GM12878 (cell line): ENCODE measurements around the gene MSANTD2. TPM values are rescaled to one million over a fixed set of nuclear protein-coding genes. Genes with fewer than 3 reads are reported as not detected.
A peak's percentile ranks its signal among the peaks of the same experiment; 100 is the strongest.

Source experiments
- ATAC-seq: fragments of 200-7000 bp; cut with Tn5 transposase; 3 replicates; pipeline ENCODE4 v1.9.1; 2020; ENCODE audit warnings: mild to moderate bottlenecking, moderate library complexity
- BruUV-seq: library from RNA; stranded (reverse); fragments of 400-500 nt; replicated peaks from 2 replicates; lab custom pipeline; 2021; lab: Mats Ljungman, UMichigan
- CTCF ChIA-PET: fragments of 300-600 bp; sonication (Branson Sonifier 250); formaldehyde crosslinking; extraction: SDS; loops from one replicate; lab custom pipeline; 2021; ENCODE audit warnings: inconsistent platforms; lab: Yijun Ruan, JAX
- POLR2A ChIA-PET: fragments of 350-600 bp; formaldehyde crosslinking; extraction: SDS; loops from one replicate; lab custom pipeline; 2021; ENCODE audit warnings: inconsistent platforms; lab: Charles Lee
- RAD21 ChIA-PET: fragments of 300-600 bp; sonication (Branson Sonifier 250); formaldehyde crosslinking; loops from one replicate; lab custom pipeline; 2023; ENCODE audit warnings: antibody characterized with exemption; ENCODE audit not compliant: unreplicated experiment; lab: Charles Lee
- SMC1A ChIA-PET: fragments of 300-600 bp; sonication (Branson Sonifier 250); formaldehyde crosslinking; loops from one replicate; lab custom pipeline; 2023; ENCODE audit not compliant: unreplicated experiment, uncharacterized antibody; lab: Charles Lee
- DNase-seq: peaks from one replicate; pipeline ENCODE4 v3.0.0-alpha.2; 2011; ENCODE audit warnings: low read depth, low spot score
- FAIRE-seq: peaks from 3 replicates; lab custom pipeline; 2011; peaks lifted over from hg19 to GRCh38; lab: Jason Lieb, UNC
- H2AFZ ChIP-seq: 2 replicates; pipeline ENCODE4 v1.6.0; 2011; ENCODE audit warnings: low read depth, low read length, control low read depth; ENCODE audit not compliant: control insufficient read depth
- H3K27ac ChIP-seq: 2 replicates; pipeline ENCODE4 v1.5.1; 2011; ENCODE audit warnings: control low read depth; ENCODE audit not compliant: control insufficient read depth, insufficient read depth
- H3K27me3 ChIP-seq, 2 experiments: replicated peaks in 1 of 2; 2 replicates each; pipeline versions ENCODE4 v1.6.0 to v1.6.1; 2011; ENCODE audit warnings: low read length in 1 of 2; ENCODE audit not compliant: control insufficient read depth in 2 of 2, insufficient read depth in 2 of 2
- H3K36me3 ChIP-seq, 2 experiments: 2 replicates each; pipeline ENCODE4 v1.5.1; 2011; ENCODE audit warnings: low read length in 1 of 2; ENCODE audit not compliant: control insufficient read depth in 2 of 2, insufficient read depth in 2 of 2
- H3K4me1 ChIP-seq: 2 replicates; pipeline ENCODE4 v1.6.1; 2011; ENCODE audit warnings: mild to moderate bottlenecking, low read length, moderate library complexity, mixed read lengths; ENCODE audit not compliant: control insufficient read depth, insufficient read depth
- H3K4me2 ChIP-seq: 2 replicates; pipeline ENCODE4 v1.6.0; 2011; ENCODE audit warnings: control low read depth; ENCODE audit not compliant: control insufficient read depth, insufficient read depth
- H3K4me3 ChIP-seq: fragments of 200-600 bp; sonication (generic); 2 replicates; pipeline ENCODE4 v1.5.1; 2016
- H3K79me2 ChIP-seq: 2 replicates; pipeline ENCODE4 v1.6.0; 2011; ENCODE audit warnings: low read length; ENCODE audit not compliant: control insufficient read depth, insufficient read depth
- H3K9ac ChIP-seq: 2 replicates; pipeline ENCODE4 v1.8.0; 2011; ENCODE audit warnings: low read length, control low read depth, mixed read lengths; ENCODE audit not compliant: control insufficient read depth, insufficient read depth
- H3K9me3 ChIP-seq: replicated peaks from 3 replicates; pipeline ENCODE4 v1.5.1; 2011; ENCODE audit warnings: mild to moderate bottlenecking, low read length; ENCODE audit not compliant: control insufficient read depth, insufficient read depth
- H4K20me1 ChIP-seq: 2 replicates; pipeline ENCODE4 v1.6.0; 2011; ENCODE audit not compliant: control insufficient read depth, insufficient read depth
- ASH2L ChIP-seq: fragments of 300-600, 200-600 bp; sonication (generic); IDR thresholded peaks from 2 replicates; pipeline ENCODE4 v1.6.1; 2017; ENCODE audit warnings: low read depth, mild to moderate bottlenecking, borderline replicate concordance
- CBFB ChIP-seq: IDR thresholded peaks from 2 replicates; pipeline ENCODE4 v1.6.1; 2016; ENCODE audit warnings: antibody characterized with exemption, low read depth
- CHD2 ChIP-seq: IDR thresholded peaks from 2 replicates; pipeline ENCODE4 v1.6.1; 2011; ENCODE audit warnings: low read depth, low read length, improper control_type of control experiment, borderline replicate concordance
- FOXM1 ChIP-seq: IDR thresholded peaks from 2 replicates; pipeline ENCODE4 v1.6.1; 2012; ENCODE audit warnings: low read depth, mild to moderate bottlenecking, inconsistent platforms, low read length, moderate library complexity
- IKZF1 ChIP-seq: fragments of 450-650 bp; conservative IDR thresholded peaks from 2 replicates; pipeline ENCODE4 v1.6.1; 2017; ENCODE audit warnings: antibody characterized with exemption, mild to moderate bottlenecking
- IKZF2 ChIP-seq, 2 experiments: fragments of 450-650 bp; IDR thresholded peaks; 2 replicates each; pipeline ENCODE4 v1.6.1; 2017; ENCODE audit warnings: mild to moderate bottlenecking in 2 of 2, moderate library complexity in 2 of 2
- MEF2B ChIP-seq: fragments of 450-650 bp; IDR thresholded peaks from 2 replicates; pipeline ENCODE4 v1.6.1; 2018; ENCODE audit warnings: mild to moderate bottlenecking, moderate library complexity; ENCODE audit not compliant: partially characterized antibody, poor library complexity, severe bottlenecking
- whole genome bisulfite sequencing: methylation state at CpG from one replicate; pipeline ENCODE4 v1.1.6; 2016; ENCODE audit warnings: low lambda C conversion rate; ENCODE audit not compliant: insufficient replicate concordance, insufficient coverage; ENCODE audit errors: missing lambda C conversion rate; 5-methylcytosine and 5-hydroxymethylcytosine counted together
- in situ Hi-C: fragments of 300-500 bp; cut with MboI; formaldehyde crosslinking; loops from 9 replicates; pipeline ENCODE4 v1.14.3; 2018; ENCODE audit warnings: mixed read lengths
- intact Hi-C: fragments of 100-400 bp; cut with micrococcal nuclease; formaldehyde crosslinking; loops from one replicate; pipeline ENCODE4 v1.14.2; 2022; ENCODE audit not compliant: unreplicated experiment
- polyA plus RNA-seq, 11 experiments: library from polyadenylated mRNA; depleted of rRNA in 4 of 11; unstranded in 6 of 11; stranded (reverse) in 5 of 11; fragments of >200 nt; fragmentation: Nextera tagmentation in 4 of 11; fragmentation: Illumina TruSeq in 1 of 11; extraction: Ambion mirVana in 4 of 11; extraction: Trizol in 1 of 11; gene quantifications; 1 replicate in 1 of 11; 2 replicates in 10 of 11; pipeline versions ENCODE4 v1.2.1 to v1.2.3, GENCODE V29; 2011 to 2016; ENCODE audit warnings: inconsistent platforms in 2 of 11, missing spikeins in 2 of 11, low read depth in 1 of 11
- total RNA-seq, 4 experiments: library from RNA; depleted of rRNA in 3 of 4; stranded (reverse); fragments of >200 nt in 3 of 4; fragmentation: Illumina TruSeq in 1 of 4; extraction: Trizol in 1 of 4; gene quantifications; 2 replicates each; pipeline versions ENCODE4 v1.2.1 to v1.2.3, GENCODE V29; 2013 to 2021
- TF ChIP-seq, protein P1 (sequence below): fragments of 450-650 bp; IDR thresholded peaks from 2 replicates; pipeline ENCODE4 v1.6.1; 2014; ENCODE audit warnings: mild to moderate bottlenecking
- TF ChIP-seq, protein P2 (sequence below): fragments of 450-650 bp; IDR thresholded peaks from 2 replicates; pipeline ENCODE4 v1.6.1; 2016; ENCODE audit warnings: mild to moderate bottlenecking
- TF ChIP-seq, protein P3 (sequence below): fragments of 450-650 bp; IDR thresholded peaks from 2 replicates; pipeline ENCODE4 v1.6.1; 2016; ENCODE audit warnings: mild to moderate bottlenecking

Gene MSANTD2
- total and polyA plus RNA-seq, 10 of the 15 experiments (the other 5 are each of a cell fraction or from before 2014, with no cell fraction given), result 3.0 to 12.4 (median 8.0) TPM

DNA sequence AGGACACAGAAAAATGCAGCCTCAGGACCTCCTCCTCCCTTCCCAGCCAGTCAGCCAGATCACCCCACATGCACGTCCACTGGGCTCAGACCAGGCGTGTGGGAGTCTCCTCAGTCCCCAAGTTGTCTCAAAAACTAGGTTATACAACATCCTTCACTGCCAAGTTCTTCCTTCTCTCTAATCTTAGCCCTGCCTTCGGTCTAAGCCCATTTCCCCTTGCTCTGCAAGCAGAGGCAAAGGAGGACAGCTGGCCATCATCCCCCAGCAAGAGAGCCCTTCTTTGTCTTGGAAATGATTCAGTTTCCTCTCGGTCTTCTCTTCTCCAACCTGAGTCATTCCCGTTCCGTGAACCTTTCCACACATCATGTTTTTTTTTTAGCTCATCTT lies 74.5 kb downstream of the MSANTD2 start:
- ATAC-seq (peak; percentile 24), DNase-seq (no peak), FAIRE-seq (no peak)
- H3K4me2 ChIP-seq, result no peak overlapping the region
- no peak overlapping the region for H3K27ac ChIP-seq
- 13% methylated on average over 6 of the region's 6 CpGs for WGBS
- no peaks in the 10 kb centered on the region; a peak in 2 of 4 replicates for H3K27me3 ChIP-seq
- H3K9ac ChIP-seq, result no peak overlapping the region
- H3K4me1 ChIP-seq, result peaks cover 7% of the 10 kb centered on the region
- no TSS peak for BruUV-seq
- in situ Hi-C loops (no loop called here), intact Hi-C loops (no loop called here)
- no peaks in the 10 kb centered on the region for H3K79me2 ChIP-seq
- ChIA-PET CTCF (interaction anchor here (1.7 to 4.1 kb wide), 7 partner anchors 9 to 67 kb away, joined by 5 to 36 read pairs (median 9); partner anchors contain the start of genes ESAM and NRGN), SMC1A (interaction anchor here (0.8 to 2.6 kb wide), 10 partner anchors 12 to 100 kb away, joined by 3 to 16 read pairs (median 4); partner anchors contain the start of genes SIAE and SPA17), RAD21 (interaction anchor here (1.3 to 2.0 kb wide), 7 partner anchors 8 to 68 kb away, joined by 3 to 7 read pairs (median 4); no protein-coding TSS in a partner anchor), POLR2A (interaction anchor here (0.6 to 1.3 kb wide), 3 partner anchors 8 to 21 kb away, joined by 3 to 5 read pairs (median 4); no protein-coding TSS in a partner anchor)
- no peak overlapping the region for H3K4me3 ChIP-seq
- no peaks in the 10 kb centered on the region for H4K20me1 ChIP-seq
- TF ChIP-seq FOXM1 (no peak), IKZF1 (0 out of 2 replicates have a peak, but pooled peaks have one; percentile 6)
- H3K36me3 ChIP-seq, result no peaks in the 10 kb centered on the region
- no peak overlapping the region; the same call in 1 of the 2 replicates for H2AFZ ChIP-seq
- no peaks in the 10 kb centered on the region for H3K9me3 ChIP-seq

DNA sequence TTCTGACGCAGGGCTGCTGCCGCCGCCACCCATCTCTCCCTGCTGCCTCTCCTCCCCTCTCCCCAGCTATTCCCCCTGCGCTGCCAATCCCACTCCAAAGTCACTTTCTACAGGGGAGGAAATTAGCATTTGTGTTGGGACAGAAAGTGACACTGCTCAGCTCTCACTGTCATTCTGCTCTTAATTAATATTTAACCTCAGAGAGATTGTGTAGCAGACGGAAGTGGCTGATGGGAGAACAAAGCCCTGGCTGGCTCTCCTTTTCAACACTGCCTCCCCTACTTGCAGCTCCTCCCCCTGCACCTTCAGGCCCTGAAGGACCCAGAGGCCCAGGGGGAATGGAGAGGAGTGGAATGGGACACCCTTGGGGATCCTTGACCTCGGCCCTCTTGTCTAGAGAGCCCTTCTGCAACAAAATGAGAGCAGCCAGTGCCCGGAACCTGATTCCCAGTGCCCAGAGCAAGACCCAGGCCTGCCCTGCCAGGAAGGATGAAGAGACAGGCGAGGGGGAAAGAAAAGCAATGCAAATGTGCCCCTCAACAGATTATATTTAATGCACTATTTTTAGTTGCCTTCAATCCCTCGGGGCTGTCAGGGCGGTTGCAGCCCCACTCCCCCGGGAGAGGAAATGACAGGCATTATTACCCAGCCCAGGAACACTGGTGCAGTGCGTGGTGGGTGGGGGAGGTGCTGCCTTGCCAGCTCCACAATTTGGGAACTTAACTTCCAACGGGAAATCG lies 75.1 kb downstream of the MSANTD2 start:
- peak; percentile 95 for ATAC-seq
- ChIA-PET POLR2A (interaction anchor here (1.0 to 2.2 kb wide), 4 partner anchors 17 to 36 kb away, joined by 3 to 10 read pairs (median 4); no protein-coding TSS in a partner anchor), RAD21 (interaction anchor here (0.6 to 2.0 kb wide), 9 partner anchors 8 to 68 kb away, joined by 3 to 7 read pairs (median 4); partner anchors contain the start of gene VSIG2), SMC1A (interaction anchor here (0.8 to 2.6 kb wide), 16 partner anchors 11 to 100 kb away, joined by 3 to 16 read pairs (median 5); partner anchors contain the start of genes SIAE and SPA17), CTCF (interaction anchor here (0.8 to 4.1 kb wide), 12 partner anchors 9 to 81 kb away, joined by 3 to 36 read pairs (median 8); partner anchors contain the start of genes ESAM, NRGN, SIAE and SPA17)
- intact Hi-C loops (no loop called here), in situ Hi-C loops (no loop called here)
- Histone ChIP-seq H3K79me2 (no peaks in the 10 kb centered on the region), H3K4me1 (peaks cover 7% of the 10 kb centered on the region), H3K9me3 (no peaks in the 10 kb centered on the region), H3K4me3 (no peak overlapping the region), H4K20me1 (no peaks in the 10 kb centered on the region), H3K27ac (no peak overlapping the region), H3K36me3 (no peaks in the 10 kb centered on the region), H3K9ac (no peak overlapping the region), H2AFZ (peak overlapping the region; percentile 7; the same call in 1 of the 2 replicates), H3K27me3 (no peaks in the 10 kb centered on the region; a peak in 2 of 4 replicates), H3K4me2 (peak overlapping the region; percentile 23; the same call in 1 of the 2 replicates)
- BruUV-seq, result no TSS peak
- 23% methylated on average over 14 of the region's 14 CpGs for WGBS
- no peak for FAIRE-seq
- peak; percentile 41 for DNase-seq
- TF ChIP-seq ASH2L, result no peak
- peak in 1 of 2 experiments; percentile 38; a peak in 1 of 4 replicates for TF ChIP-seq IKZF2 (IDR thresholded peaks at IDR 0.05)
- peak; percentile 72 for TF ChIP-seq IKZF1
- peak; percentile 60; the same call in 1 of the 2 replicates for TF ChIP-seq CHD2
- TF ChIP-seq, protein P1, sequence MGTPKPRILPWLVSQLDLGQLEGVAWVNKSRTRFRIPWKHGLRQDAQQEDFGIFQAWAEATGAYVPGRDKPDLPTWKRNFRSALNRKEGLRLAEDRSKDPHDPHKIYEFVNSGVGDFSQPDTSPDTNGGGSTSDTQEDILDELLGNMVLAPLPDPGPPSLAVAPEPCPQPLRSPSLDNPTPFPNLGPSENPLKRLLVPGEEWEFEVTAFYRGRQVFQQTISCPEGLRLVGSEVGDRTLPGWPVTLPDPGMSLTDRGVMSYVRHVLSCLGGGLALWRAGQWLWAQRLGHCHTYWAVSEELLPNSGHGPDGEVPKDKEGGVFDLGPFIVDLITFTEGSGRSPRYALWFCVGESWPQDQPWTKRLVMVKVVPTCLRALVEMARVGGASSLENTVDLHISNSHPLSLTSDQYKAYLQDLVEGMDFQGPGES, result no peak
- TF ChIP-seq MEF2B, result peak; percentile 91
- TF ChIP-seq, protein P2, sequence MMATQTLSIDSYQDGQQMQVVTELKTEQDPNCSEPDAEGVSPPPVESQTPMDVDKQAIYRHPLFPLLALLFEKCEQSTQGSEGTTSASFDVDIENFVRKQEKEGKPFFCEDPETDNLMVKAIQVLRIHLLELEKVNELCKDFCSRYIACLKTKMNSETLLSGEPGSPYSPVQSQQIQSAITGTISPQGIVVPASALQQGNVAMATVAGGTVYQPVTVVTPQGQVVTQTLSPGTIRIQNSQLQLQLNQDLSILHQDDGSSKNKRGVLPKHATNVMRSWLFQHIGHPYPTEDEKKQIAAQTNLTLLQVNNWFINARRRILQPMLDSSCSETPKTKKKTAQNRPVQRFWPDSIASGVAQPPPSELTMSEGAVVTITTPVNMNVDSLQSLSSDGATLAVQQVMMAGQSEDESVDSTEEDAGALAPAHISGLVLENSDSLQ, result peak; percentile 48; the same call in 1 of the 2 replicates
- TF ChIP-seq, protein P3, sequence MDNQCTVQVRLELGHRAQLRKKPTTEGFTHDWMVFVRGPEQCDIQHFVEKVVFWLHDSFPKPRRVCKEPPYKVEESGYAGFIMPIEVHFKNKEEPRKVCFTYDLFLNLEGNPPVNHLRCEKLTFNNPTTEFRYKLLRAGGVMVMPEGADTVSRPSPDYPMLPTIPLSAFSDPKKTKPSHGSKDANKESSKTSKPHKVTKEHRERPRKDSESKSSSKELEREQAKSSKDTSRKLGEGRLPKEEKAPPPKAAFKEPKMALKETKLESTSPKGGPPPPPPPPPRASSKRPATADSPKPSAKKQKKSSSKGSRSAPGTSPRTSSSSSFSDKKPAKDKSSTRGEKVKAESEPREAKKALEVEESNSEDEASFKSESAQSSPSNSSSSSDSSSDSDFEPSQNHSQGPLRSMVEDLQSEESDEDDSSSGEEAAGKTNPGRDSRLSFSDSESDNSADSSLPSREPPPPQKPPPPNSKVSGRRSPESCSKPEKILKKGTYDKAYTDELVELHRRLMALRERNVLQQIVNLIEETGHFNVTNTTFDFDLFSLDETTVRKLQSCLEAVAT, result 0 out of 2 replicates have a peak, but pooled peaks have one; percentile 17
- no peak for TF ChIP-seq CBFB
